Measurements from ENCODE around the gene CFAP97D1.

The CFAP97D1 gene

DNA sequence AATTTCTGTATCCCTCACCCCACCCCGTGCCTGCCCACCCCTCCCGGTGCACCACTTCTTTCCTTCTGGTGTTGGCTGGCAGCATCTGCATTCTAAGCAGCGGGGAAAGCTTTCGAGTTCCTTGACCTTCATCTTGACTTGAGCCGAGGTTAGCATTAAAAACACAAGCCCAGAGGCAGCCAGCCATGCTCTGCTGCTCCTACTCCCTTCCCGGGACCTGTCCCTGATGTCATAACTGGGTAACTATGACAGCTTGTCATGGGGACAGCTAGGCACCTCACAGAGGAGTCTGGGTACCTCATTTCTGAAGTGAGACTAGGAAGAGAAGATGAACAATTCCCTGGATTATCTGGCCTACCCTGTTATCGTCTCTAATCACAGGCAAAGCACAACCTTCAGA, at the start of gene CFAP97D1:
TSS of gene CFAP97D1 (plus strand) at position 301 of the 400 bp plus-strand sequence. CDS start at position 329, 28 bp downstream.
- no peak for DNase-seq

DNA sequence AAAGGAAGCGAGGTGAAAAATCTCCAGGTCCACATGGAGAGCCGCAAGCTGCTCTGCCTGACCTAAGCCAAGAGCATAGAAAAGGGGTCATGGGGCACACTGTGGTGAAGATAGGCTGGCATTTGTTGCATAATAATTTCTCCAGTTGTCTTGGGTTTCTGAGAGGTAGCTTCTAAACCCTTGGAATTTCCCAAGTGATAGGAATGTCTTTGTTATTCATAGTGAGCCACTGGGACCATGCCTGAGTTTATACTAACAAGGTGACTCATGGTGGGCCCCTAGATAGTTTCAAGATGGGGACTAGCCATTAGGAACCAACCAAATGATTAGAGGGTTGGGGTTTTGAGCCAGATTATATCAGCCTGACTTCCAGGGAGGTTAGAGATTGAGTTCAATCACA, 47.3 kb upstream of the CFAP97D1 start:
- no peak for DNase-seq

DNA sequence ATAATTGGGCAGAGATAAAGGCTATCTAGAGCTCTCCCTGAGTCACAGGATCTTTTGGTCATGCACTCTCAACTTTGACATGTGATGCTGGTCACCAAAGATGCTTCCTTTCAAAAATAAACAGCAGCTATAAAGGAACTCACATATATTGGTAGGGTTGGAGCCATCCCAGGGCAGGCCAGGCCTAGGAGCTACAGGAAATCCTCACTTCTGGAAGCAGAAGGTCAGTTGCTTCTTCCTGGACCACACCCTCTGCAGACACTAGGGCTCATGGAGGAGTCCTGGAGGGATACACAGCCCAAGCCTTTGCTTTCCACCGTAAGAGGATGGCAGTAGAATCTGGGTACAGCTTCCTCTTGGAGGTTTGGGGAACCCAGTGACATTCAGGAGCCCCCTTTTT, 46.3 kb upstream of the CFAP97D1 start:
- no peak for DNase-seq

DNA sequence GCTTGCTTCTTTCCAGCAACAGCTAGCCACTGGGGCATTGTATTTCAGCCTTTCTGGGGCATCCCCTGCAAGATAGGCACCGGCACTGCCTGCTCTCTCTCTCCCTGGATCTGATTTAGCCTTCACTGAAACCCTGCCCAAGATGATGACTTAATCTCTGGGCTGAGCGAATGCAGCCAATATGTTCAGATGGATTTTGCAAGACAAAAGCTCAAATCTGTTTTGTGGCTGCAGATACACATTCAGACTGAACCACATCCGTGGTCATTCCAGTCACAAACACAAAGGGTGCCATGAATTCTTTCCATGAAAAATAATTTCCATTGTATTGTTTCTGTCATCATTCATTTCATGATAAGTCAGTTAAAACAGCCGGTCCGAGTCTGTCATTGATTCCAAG, 45.9 kb upstream of the CFAP97D1 start:
- no peak for DNase-seq

DNA sequence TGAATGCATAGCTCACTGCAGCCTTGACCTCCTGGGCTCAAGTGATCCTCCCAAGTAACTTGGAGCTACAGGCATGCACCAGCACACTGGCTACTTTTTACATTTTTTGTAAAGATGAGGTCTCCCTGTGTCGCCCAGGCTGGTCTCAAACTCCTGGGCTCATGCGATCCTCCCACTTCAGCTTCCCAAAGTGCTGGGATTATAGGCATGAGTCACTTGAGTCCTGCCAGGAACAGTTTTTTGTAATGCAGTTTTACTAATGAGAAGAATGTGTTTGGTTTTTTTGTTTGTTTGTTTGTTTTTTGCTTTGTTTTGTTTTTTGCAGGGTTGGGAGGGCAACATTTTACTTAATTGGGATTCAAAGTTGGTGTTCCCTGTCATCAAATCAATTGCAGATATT, 43.8 kb upstream of the CFAP97D1 start:
- no peak for DNase-seq

DNA sequence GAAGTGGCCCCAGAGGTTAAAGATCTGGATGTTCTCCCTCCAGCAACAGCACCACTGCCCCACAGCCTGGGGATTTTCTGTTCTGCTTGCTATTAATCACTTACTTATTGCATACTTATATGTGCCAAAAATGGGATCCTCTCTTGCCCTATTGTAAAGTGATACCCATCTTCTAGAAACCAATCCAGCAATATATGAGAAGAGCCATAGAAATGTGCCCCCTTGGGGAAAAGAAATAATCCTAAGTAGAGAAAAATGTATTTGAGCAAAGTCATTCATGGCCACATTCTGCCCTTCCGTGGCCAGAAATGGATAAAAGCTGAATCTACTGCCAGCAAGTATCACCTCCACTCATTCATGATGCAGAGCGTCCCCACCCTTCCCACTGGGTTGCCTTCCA, 42.5 kb upstream of the CFAP97D1 start:
- DNase-seq = no peak

DNA sequence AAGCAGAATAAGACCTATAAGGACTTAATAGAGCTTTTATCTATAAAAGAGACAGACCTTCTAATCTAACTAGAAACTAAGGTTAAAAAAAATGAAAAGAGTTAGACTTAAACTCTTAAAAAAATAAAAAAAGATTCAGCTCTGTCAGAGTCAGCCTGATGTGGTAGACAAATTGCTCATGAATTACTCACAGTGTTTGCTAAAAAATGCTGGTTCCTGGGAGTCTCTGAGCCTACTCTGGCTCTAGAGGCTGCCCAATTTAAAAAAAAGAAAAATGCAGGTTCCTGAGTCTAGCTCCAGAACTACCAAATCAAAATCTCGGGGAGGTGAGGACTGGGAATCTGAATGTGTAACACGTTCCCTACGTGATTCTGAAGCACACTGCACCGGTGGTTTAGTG, 39.7 kb upstream of the CFAP97D1 start:
- no peak for DNase-seq

DNA sequence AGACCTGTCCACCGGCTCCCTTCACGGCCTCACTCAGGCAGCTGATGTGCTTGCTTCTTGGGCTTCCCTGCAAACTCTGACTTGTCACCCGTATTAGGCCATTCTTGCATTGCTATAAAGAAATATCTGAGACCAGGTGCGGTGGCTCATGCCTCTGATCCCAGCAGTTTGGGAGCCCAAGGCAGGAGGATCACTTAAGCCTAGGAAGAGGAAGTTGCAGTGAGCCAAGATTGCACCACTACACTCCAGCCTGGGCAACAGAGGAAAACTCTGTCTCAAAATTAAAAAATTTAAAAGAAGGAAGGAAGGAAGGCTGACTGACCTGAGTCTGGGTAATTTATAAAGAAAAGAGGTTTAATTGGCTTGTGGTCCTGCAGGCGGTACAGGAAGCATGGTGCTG, 38.6 kb upstream of the CFAP97D1 start:
- DNase-seq = no peak

DNA sequence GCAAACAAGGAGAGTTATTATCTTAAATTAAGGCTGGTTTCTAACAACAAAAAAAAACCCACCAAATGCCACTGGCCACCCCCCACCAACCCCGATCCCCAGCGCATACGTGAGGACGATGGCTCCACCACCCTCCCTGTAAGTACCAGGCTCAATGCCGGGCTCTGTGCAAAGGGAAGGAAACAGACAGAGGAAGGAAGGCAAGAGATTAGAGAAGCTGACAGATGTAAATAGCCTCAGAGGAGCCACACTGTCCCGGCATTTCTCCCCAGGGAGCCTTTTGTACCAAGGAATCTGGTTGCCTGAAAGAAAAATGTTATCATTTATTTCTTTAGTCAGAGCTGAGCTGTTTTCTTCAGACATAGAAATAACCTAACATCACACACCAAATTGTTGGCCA, 34.7 kb upstream of the CFAP97D1 start:
- DNase-seq = no peak

DNA sequence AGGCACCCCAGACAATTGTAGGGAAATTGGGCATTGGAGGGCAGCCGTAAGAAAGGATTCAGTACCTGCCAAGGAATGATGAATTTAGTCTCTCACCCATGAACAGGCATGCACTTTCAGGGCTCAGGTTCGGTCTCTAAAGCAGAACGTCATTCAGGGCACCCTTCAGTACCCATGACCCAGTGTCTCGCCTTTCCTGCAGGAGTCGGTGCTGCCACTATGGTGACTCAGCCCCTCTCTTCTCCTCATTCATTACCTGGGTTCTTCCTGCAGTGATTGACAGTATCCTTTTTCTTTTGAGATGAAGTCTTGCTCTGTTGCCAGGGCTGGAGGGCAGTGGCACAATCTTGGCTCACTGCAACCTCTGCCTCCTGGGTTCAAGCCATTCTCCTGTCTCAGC, 30.1 kb upstream of the CFAP97D1 start:
- DNase-seq = no peak

DNA sequence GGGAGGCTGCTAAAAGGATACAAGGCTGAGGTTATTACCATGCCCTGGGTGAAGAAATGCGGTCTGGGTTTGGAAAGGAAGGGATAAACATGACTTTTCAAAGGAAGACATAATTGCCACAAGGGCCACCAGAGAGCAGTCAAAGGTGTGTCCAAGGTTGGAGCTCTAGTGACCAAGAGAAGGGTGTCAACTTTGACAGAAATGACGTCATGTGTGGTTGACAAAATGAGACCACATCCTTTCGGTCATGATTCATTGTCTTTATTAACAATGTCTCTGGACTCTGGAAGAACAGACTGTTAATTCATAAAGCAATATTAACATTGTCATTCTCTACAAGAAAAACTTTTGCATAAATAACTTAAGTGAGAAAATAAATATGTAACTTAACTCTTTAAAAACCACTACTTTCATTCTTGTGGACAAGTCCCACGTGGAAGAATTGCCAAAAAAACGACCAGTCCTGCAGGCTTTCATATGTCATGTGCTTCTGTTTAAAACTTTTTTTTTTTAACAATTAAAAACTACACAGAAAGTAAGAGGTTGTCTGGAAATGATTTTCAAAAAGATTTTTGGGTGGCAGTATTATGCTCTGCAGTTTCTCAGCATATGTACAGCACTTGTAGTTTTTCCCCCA, 26.6 kb upstream of the CFAP97D1 start:
- no peak for DNase-seq

DNA sequence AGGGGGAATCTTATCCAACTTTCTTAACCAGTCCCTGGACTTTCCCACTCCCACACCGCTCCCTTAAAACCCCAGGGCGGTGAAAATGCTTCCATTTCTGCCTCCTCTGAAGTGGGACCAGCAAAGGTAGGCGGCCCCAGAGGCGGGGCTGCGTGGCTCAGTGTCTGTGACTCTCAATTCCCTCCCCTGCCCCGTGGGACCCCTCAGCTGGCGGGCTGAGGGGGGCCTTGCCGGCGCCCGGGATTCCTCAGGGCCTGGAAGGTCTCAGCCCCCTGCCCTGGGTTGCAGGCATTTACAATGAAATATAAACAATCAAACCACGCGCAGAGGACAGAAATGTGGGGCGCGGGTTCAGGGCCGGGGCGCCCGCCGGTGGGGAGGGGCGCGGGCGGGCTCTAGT, 25.3 kb upstream of the CFAP97D1 start:
- DNase-seq = no peak

DNA sequence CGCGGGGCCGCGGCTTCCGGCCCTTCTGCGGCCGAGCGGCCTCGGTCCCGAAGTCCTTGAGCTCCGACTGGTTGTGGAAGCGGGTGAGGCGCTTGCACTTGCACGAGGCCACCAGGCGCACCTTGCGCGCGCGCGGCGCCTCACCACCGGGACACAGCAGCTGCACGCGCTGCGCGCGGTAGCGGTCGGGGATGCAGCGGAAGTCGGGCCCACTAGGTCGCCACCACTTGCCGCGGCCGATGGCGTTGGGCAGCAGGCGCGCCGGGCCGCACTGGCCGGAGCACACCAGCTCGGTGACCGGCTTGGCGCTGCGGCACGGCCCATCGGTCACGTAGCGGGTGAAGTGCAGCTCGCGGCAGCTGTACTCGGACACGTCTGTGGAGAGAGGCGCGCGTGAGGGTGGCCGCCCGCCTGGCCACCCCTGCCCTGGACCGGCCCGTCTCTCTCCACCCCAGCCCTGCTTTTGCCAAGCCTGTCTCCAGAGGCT, 24.8 kb upstream of the CFAP97D1 start:
- no peak for DNase-seq

DNA sequence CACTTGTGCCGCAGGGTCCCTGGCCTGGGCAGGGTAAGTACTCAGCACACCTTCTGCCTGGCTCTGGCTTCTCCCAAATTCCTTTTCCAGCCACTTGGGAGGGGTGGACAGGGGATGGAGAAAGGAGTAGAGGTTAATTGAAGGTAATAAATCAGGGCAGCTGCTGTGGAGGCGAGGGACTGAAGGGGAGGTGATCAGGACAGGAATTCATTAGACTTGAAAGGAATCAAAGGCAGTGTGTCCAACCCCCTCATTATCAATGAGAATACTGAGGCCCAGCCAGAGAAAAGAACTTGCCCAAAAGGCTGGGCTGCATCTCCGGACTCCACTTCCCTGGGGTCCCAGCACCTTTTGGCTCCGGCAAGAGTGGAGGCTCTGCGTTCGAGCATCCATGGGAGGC, 24.0 kb upstream of the CFAP97D1 start:
- DNase-seq = no peak

DNA sequence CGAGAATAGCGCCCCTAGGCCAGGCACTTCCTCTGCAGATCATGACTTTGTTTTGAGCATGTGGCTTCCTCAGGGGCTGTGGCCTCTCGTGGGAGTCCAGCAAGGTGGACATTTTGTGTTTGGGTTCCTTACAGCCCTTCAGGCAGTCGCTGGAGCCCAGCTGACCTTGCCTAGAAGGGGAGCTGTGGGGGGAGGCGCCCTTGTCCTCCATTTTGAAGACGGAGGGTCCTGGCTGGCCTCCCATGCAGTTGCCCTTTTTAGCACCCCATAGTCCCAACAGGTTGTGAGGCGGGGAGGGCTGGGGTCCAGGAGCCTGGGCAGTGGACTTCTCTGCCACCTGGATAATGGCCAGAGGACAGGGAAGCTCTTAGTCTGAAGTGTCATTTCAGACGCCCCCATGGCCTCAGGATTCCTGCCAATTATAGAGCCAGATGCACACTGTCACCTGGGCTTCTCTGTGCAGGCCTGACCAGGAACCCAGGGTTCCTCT, 23.0 kb upstream of the CFAP97D1 start:
- DNase-seq = no peak

DNA sequence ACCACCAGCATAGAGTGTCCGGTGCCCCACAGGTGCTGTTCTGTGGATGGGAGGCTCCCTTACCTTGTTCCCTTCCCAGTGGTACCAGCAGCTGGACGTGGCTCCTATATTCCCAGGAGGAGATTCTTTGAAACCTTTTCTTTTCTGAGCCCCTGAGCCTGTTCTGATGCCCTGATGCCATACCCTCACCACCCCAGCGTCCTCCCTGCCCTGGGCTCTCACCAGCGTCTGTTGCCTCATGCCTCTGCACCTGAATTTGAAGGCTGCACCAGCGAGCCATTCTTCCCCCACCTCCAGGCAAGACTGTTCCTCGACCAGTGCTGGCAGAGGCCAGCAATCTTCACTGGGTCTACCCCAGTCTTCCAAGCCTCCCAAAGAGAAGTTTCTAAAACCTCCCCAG, 22.1 kb upstream of the CFAP97D1 start:
- no peak for DNase-seq

DNA sequence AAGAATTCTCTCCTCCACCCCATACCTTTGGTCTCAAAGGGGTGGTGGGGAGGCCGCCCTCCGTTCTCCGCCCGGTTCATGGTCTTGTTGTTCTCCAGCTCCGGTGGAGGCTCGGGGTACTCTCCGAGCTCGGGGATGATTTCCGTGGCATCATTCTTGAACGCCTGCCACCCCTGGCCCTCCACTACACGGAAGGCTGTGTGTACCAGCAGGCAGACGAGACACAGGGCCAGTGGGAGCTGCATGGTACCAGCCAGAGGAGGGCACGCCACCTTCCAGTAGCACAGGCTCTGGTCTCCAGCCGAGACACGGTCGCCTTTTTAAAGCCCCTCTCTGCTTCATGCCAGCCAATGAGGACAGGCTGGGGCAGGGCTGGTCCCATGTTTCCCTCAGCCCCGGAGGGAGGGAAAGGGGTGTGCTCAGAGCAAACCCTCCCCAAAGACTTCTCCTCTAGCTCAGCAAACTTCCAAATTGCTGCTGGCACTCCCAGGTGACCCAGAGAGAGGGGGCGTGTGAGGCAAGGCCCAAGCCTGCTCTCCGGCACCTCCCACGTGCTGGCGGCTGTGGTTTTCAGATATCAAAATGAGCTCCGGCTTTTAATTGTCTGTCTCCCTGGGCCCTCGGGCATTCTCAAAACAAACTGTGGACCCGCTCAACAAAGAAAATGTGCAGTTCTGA, 21.6 kb upstream of the CFAP97D1 start, which contains the start of gene SOST:
TSS of gene SOST (minus strand) at position 295 of the 678 bp plus-strand sequence. CDS start at position 245, 50 bp downstream.
- no peak for DNase-seq

DNA sequence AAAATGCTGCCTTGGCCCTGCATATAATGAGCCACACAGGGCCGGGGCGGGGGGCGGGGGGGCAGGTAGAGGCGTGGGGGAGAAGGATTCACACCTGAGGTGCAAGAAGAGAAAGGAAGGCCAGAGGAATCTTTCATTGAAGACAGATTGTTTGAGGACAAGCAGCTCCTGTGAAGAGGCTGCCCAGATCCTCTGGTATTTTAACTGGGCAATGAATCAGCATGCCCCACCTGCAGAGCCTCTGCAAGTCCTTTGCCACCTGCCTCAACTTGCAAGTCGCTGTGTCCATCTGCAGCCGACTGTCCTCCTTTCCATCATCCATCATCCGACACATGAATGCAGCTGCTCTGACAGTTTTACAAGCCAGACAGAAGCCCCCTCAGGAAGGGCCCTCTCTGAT, 20.4 kb upstream of the CFAP97D1 start:
- no peak for DNase-seq

DNA sequence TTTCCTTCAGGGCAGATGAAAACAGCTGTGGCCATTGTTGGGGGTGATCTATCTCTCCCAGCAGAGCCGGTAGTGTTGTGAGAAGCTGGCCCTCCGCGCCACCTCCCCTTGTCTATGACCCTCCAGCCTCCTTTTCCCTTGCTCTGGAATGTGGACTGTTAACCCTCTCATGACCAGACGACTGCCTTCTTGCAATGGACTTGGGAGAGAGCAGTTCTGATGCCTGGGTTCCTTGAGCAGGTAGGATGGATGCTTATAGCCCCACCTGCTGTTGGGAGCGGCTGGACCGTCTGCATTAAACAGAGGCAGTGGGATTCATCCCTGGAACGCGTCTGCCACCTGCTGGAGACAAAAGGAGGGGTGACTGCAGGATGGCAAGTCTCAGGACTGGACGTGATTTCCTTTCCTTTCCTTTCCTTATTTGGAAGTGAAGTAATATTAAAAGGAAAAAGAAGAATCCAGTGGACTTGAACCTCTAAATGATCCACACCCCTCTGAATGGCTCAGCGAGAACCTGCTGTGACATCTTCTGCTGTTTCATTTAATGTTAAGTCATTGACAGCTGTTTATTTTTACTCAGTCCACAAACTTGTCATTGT, 19.9 kb upstream of the CFAP97D1 start:
- DNase-seq = peak; percentile 74

DNA sequence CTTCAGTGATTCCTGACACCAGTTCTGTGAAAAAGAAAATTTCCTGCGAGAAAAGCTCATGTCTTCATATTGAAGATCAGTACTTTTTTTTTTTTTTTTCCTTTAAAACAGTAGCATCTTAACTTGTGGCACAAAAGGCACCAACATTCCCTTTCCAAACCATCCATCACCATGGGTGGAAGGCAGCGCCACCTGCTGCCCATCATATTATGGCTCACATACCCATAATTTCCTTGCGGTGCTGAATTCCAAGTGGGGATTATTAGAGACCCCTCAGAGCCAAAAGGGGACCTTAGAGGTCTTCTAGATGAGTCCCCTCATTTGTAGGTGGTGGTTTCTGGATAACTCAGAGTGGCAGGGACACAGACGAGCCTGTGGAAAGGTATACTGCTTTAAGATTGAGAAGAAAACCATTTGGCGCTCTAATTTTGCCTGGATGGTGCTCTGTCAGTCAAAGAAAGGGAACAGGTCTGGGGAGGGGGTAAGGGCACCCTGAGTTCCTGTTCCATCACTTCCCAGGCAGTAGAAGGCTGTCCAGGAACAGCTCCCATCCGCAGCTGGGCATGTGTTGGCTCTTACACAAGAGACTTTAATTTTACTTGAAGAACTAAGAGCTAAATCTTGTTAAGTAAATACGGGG, 13.7 kb upstream of the CFAP97D1 start:
- DNase-seq = no peak

DNA sequence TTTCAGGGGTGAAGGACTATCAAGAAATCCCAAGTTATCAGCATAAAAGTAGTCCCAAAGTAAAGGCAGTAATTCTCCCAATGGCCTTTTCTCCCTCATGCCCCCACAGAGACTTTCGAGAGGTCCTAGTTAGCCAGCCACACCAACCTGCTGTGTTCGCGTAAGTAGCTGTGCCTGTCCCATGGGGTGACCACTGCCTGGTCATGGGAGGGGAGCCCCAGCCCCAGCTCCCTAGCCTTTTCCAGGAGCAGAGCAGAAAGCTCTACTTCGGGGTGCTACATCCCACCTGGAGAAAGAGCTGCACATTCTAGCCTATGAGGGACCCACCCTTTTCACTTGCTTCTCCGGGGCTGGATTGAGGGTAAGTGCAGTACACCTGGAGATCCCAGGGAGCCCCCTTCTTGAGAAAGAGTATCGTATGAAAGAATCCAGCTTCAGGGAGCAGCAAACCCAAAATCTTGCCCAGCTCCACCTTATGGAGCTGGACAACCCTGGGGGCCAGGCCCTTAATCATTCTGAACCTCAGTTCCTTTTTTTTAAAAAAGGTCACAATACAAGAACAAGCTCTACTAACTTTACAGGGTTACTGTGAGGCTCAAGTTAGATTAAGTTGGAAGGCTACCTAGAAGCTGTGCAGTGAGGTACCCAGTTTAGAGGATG, 13.1 kb upstream of the CFAP97D1 start:
- no peak for DNase-seq

DNA sequence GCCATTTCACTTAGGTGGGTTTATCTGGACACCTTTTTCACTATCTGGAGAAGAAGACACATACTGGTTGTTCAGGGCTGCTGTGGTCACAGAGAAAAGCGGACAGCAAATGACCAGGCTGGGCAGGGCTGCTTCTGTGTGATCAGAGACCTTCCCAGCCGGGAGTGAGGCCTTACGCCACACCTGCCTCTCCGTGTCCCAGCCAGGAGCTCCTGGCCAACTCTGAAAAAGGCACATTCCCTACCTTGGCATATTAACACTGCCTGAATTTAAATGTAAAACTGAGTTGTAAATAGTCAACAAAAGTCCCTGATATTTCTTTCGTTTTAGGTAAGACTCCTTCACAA, 12.5 kb upstream of the CFAP97D1 start:
- no peak for DNase-seq

DNA sequence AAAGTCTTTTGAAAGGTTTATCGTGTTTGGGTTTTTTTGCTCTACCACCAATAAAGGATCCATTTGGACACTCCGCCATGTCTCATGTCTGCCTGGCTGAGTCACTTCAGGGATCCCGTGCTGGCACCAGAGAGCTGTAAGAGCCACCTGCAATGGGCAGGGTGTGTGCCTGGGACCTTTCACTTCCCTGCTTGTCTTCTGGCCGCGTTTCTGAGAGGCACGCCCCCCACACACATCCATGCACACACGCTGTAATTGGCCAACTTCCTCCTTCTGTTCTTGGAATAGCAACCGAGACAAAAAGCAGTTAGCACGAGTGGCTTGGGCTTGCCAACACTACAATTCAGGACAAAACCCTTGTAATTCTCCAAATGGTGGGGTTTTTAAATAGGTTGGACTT, 11.9 kb upstream of the CFAP97D1 start:
- no peak for DNase-seq
